Activated CD8-positive, alpha-beta T cell treated with anti-CD3 and anti-CD28 coated beads for 36 hours (primary cell): ENCODE measurements around the gene SMG6. TPM values are rescaled to one million over a fixed set of nuclear protein-coding genes. Genes with fewer than 3 reads are reported as not detected.
"Not testable (repeated sequence)": the region's sequence is repeated elsewhere in the genome, so short reads cannot be mapped to it uniquely, and the experiment has no call there.

ENCODE experiments used
- ATAC-seq: fragments of 200-7000 bp; cut with Tn5 transposase; one replicate; pipeline ENCODE4 v1.10.0; 2021; ENCODE audit warnings: mild to moderate bottlenecking, moderate library complexity
- CTCF ChIA-PET: fragments of 350-600 bp; sonication (Branson Sonifier 250); formaldehyde crosslinking; loops from one replicate; lab custom pipeline; 2021; ENCODE audit warnings: antibody characterized with exemption; lab: Charles Lee
- POLR2A ChIA-PET: fragments of 350-600 bp; sonication (Branson Sonifier 250); formaldehyde crosslinking; loops from one replicate; lab custom pipeline; 2021; ENCODE audit warnings: antibody characterized with exemption; lab: Charles Lee
- DNase-seq: peaks from one replicate; pipeline ENCODE4 v3.0.0-alpha.2; 2020
- H3K27ac Mint-ChIP-seq: one replicate; pipeline ENCODE4 v1.8.0; 2021; ENCODE audit warnings: mild to moderate bottlenecking, mixed read lengths
- H3K27me3 Mint-ChIP-seq: one replicate; pipeline ENCODE4 v1.8.0; 2021; ENCODE audit warnings: mixed read lengths
- H3K36me3 Mint-ChIP-seq: one replicate; pipeline ENCODE4 v1.8.0; 2021; ENCODE audit warnings: low read depth, mixed read lengths
- H3K4me1 Mint-ChIP-seq: one replicate; pipeline ENCODE4 v1.8.0; 2021; ENCODE audit warnings: low read depth, mixed read lengths
- H3K4me3 Mint-ChIP-seq: one replicate; pipeline ENCODE4 v1.8.0; 2021; ENCODE audit warnings: mild to moderate bottlenecking, moderate library complexity, mixed read lengths
- H3K9me3 Mint-ChIP-seq: one replicate; pipeline ENCODE4 v1.8.0; 2021; ENCODE audit warnings: mixed read lengths
- CTCF ChIP-seq: fragments of 200-600 bp; IDR thresholded peaks from one replicate; pipeline ENCODE4 v1.8.0; 2022; ENCODE audit warnings: antibody characterized with exemption, mild to moderate bottlenecking
- intact Hi-C: fragments of 100-400 bp; cut with micrococcal nuclease; formaldehyde crosslinking; loops from one replicate; pipeline ENCODE4 v1.10.0; 2022
- total RNA-seq, 2 experiments: library from RNA; stranded (reverse); gene quantifications; one replicate each; pipeline ENCODE4 v1.2.3, GENCODE V29; 2021

The SMG6 gene
- total RNA-seq, 2 experiments from 2014 or later = 39.6 to 40.4 TPM

DNA sequence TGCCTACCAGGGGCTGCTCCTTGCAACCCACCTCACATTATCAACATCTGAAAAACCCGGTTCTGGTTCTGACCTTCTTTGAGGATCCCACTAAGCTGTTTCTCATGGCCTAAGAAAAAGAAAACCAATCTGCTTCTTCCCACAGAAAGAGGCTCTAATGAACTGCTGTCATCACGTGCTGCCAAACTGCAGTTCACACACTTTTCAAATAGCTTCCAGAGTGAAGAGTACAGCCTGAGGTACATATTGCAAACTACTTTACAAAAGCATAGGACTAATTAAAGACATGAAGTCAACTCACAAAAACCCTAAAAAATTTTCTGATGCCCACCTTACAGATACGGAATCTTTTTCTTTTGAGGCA is 36.7 kb downstream of the SMG6 start:
- intact Hi-C loops = loop anchor here (5.0 kb wide), 2 partner anchors 180 to 550 kb away; no protein-coding TSS in a partner anchor
- ChIA-PET CTCF (interaction anchor here (1.0 to 16.5 kb wide), 8 partner anchors 13 to 213 kb away, joined by 3 to 119 read pairs (median 5); partner anchors contain the start of gene HIC1), POLR2A (interaction anchor here (0.6 to 7.2 kb wide), 16 partner anchors 8 to 213 kb away, joined by 3 to 107 read pairs (median 4); partner anchors contain the start of genes HIC1, SMG6 and SRR)
- TF ChIP-seq CTCF = no peak
- H3K27me3 Mint-ChIP-seq = no peaks in the 10 kb centered on the region
- H3K4me1 Mint-ChIP-seq = peaks cover 79% of the 10 kb centered on the region
- DNase-seq = peak; percentile 28
- peak overlapping the region; percentile 98 for H3K27ac Mint-ChIP-seq
- peak overlapping the region; percentile 79 for H3K4me3 Mint-ChIP-seq
- no peak for ATAC-seq
- H3K9me3 Mint-ChIP-seq = no peaks in the 10 kb centered on the region
- H3K36me3 Mint-ChIP-seq = peaks cover 60% of the 10 kb centered on the region

GRCh38 chr17:2266045-2266864 is 37.3 kb downstream of the SMG6 start:
- H3K4me1 Mint-ChIP-seq = peaks cover 82% of the 10 kb centered on the region
- H3K27ac Mint-ChIP-seq = peak overlapping the region; percentile 98
- peak; percentile 77 for ATAC-seq
- ChIA-PET CTCF (interaction anchor here (1.1 to 16.5 kb wide), 7 partner anchors 13 to 212 kb away, joined by 3 to 119 read pairs (median 5); partner anchors contain the start of gene HIC1), POLR2A (interaction anchor here (0.6 to 7.2 kb wide), 17 partner anchors 8 to 212 kb away, joined by 3 to 107 read pairs (median 4); partner anchors contain the start of genes HIC1, SMG6, SRR and TSR1)
- H3K36me3 Mint-ChIP-seq = peaks cover 63% of the 10 kb centered on the region
- intact Hi-C loops = loop anchor here (5.0 kb wide), 2 partner anchors 179 to 549 kb away; no protein-coding TSS in a partner anchor
- TF ChIP-seq CTCF = no peak
- peak; percentile 98 for DNase-seq
- peak overlapping the region; percentile 79 for H3K4me3 Mint-ChIP-seq
- H3K9me3 Mint-ChIP-seq = no peaks in the 10 kb centered on the region
- no peaks in the 10 kb centered on the region for H3K27me3 Mint-ChIP-seq

DNA sequence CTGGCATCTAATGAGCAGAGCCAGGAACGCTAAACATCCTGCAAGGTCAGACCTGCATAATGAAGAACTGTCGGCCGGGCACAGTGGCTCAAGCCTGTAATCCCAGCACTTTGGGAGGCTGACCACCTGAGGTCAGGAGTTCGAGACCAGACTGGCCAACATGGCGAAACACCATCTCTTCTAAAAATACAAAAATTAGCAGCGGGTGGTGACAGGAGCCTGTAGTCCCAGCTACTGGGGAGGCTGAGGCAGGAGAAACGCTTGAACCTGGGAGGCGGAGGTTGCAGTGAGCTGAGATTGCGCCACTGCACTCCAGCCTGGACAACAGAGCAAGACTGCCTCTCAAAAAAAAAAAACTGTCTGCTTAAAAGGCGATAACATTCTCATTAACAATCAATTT is 38.4 kb downstream of the SMG6 start:
- peaks cover 63% of the 10 kb centered on the region for H3K36me3 Mint-ChIP-seq
- DNase-seq, ATAC-seq, H3K27me3 Mint-ChIP-seq, H3K9me3 Mint-ChIP-seq: not testable (repeated sequence)
- H3K27ac Mint-ChIP-seq = peak overlapping the region; percentile 98
- H3K4me1 Mint-ChIP-seq = peaks cover 82% of the 10 kb centered on the region
- H3K4me3 Mint-ChIP-seq = peak overlapping the region; percentile 79
- ChIA-PET POLR2A (interaction anchor here (0.8 to 7.2 kb wide), 7 partner anchors 13 to 209 kb away, joined by 3 to 107 read pairs (median 4); partner anchors contain the start of genes HIC1 and TSR1), CTCF (interaction anchor here (1.4 to 16.5 kb wide), 4 partner anchors 12 to 211 kb away, joined by 5 to 119 read pairs (median 33); partner anchors contain the start of gene HIC1)
- intact Hi-C loops = loop anchor here (5.0 kb wide), 2 partner anchors 178 to 548 kb away; no protein-coding TSS in a partner anchor

GRCh38 chr17:2264067-2264860 is 39.3 kb downstream of the SMG6 start:
- Mint-ChIP-seq H3K4me3 (peak overlapping the region; percentile 79), H3K36me3 (peaks cover 61% of the 10 kb centered on the region), H3K27me3 (no peaks in the 10 kb centered on the region), H3K9me3 (no peaks in the 10 kb centered on the region), H3K4me1 (peaks cover 82% of the 10 kb centered on the region), H3K27ac (peak overlapping the region; percentile 98)
- TF ChIP-seq CTCF = no peak
- DNase-seq (peak; percentile 35), ATAC-seq (no peak)
- ChIA-PET CTCF (interaction anchor here (1.1 to 16.5 kb wide), 8 partner anchors 11 to 210 kb away, joined by 3 to 119 read pairs (median 4); partner anchors contain the start of gene HIC1), POLR2A (interaction anchor here (1.4 to 7.2 kb wide), 6 partner anchors 13 to 213 kb away, joined by 4 to 107 read pairs (median 8); partner anchors contain the start of genes HIC1, SGSM2, SMG6 and SRR)
- intact Hi-C loops = no loop called here
